H1 (cell line): Measurements from ENCODE around the gene PPP1R15B.

Experiments
- CTCF ChIP-seq, 3 experiments: IDR thresholded peaks; 1 replicate in 2 of 3; 2 replicates in 1 of 3; pipeline versions ENCODE4 v1.5.1 to v1.6.1; 2011; ENCODE audit warnings: low read length in 3 of 3, mild to moderate bottlenecking in 3 of 3, inconsistent platforms in 2 of 3, low read depth in 1 of 3, moderate library complexity in 1 of 3; ENCODE audit not compliant: insufficient read depth in 1 of 3; ENCODE audit errors: control extremely low read depth in 1 of 3
- POLR2A ChIP-seq, 2 experiments: IDR thresholded peaks; 1 replicate in 1 of 2; 2 replicates in 1 of 2; pipeline ENCODE4 v1.6.1; 2011; ENCODE audit warnings: low read depth in 2 of 2, low read length in 2 of 2, mild to moderate bottlenecking in 2 of 2; ENCODE audit errors: control extremely low read depth in 1 of 2
- RXRA ChIP-seq: IDR thresholded peaks from 2 replicates; pipeline ENCODE4 v1.6.1; 2011; ENCODE audit warnings: low read depth, mild to moderate bottlenecking, low read length, moderate library complexity; ENCODE audit not compliant: insufficient read depth
- TCF12 ChIP-seq: IDR thresholded peaks from 2 replicates; pipeline ENCODE4 v1.6.1; 2011; ENCODE audit warnings: low read depth, mild to moderate bottlenecking, low read length
- ZNF274 ChIP-seq: IDR thresholded peaks from 2 replicates; pipeline ENCODE4 v1.7.0; 2012; ENCODE audit warnings: low read length, borderline replicate concordance; ENCODE audit errors: extremely low read depth

- no peak for TF ChIP-seq ZNF274
- no peak for TF ChIP-seq POLR2A (IDR thresholded peaks at IDR 0.05; ENCODE audit: control extremely low read depth in 1 of 2, low read depth in 2 of 2, low read length in 2 of 2)
- no peak for TF ChIP-seq CTCF (IDR thresholded peaks at IDR 0.05; ENCODE audit: control extremely low read depth in 1 of 3, insufficient read depth in 1 of 3, low read depth in 1 of 3, low read length in 3 of 3)
- no peak for TF ChIP-seq RXRA
- no peak for TF ChIP-seq TCF12
Measured at GRCh38 chr1:204419064-204419403, 7.4 kb upstream of the PPP1R15B start.
